NCI-H526 treated with DMSO at 0.1 percent for 48 hours (cell line): ENCODE measurements around the gene GPR180.
"Not testable (repeated sequence)": the region's sequence is repeated elsewhere in the genome, so short reads cannot be mapped to it uniquely, and the experiment has no call there.

Source experiments
- DNase-seq: peaks from one replicate; lab custom pipeline; 2025; lab: John Stamatoyannopoulos, UW

GPR180 gene

DNA sequence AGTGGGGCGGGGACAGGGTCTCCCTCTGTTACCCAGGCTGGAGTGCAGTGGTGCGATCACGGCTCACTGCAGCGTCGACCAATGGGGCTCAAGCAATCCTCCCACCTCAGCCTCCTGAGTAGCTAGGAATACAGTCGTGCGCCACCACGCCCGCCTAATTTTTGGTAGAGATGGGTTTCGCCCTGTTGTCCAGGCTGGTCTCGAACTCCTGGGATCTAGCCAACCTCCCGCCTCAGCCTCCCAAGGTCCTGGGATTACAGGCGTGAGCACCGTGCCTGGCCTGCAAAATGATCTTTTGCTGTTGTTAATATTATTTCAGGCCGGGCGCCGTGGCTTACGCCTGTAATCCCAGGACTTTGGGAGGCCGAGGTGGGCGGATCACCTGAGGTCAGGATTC, 5.1 kb upstream of the GPR180 start:
- DNase-seq, result no peak

DNA sequence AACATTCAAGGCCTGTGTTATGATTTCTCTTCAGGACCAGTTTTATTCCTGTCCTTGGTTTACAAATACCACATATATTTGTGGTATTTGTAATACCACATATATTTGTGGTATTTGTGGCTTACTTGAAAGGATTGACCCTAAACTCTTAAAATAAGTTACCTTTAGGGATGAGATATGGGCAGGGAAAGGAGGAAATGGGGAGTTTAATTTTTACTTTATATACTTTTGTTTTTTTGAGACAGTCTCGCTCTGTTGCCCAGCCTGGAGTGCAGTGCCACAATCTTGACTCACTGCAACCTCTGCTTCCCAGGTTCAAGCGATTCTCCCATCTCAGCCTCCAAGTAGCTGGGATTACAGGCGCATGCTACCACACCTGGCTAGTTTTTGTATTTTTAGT, 3.4 kb upstream of the GPR180 start:
- DNase-seq, result no peak

DNA sequence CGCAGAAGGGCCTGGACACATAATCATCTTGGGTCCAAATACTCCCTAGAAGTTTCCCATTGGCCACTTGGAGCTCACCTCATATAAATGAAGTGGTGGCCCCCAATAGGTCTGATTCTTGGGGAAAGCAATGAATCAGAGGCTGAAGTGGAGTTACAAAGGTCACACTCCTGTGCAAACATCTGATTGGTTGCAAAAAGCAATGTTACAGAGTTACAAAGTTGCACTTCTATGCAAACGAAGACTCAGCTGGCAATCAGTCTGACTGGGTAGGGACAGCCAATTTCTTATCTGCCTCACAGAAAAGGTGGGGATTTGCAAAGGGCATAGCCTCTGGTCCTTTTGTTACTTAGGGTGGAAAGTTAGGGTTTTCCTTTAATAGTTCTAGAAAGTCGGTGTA, 1.8 kb upstream of the GPR180 start:
- DNase-seq, result no peak

DNA sequence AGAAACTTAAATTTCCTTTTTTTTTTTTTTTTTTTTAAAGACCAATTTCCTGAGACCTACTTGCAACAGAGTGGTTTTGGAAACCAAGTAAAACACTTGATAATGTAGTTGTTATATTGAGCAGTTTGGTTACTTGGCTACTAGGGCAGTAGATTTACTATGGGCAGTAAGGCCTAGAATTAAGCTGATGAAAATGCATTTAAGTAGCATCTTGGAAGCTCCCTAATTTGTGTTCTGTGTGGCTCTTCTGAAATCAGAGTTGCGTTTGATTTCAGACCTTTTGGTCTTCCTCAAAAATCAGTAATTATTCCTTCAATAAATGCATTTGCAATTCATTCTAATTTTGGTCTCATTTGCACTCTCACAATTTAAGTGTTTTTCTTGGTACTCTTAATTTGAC, 810 bp downstream of the GPR180 start:
- DNase-seq, result peak; percentile 44

DNA sequence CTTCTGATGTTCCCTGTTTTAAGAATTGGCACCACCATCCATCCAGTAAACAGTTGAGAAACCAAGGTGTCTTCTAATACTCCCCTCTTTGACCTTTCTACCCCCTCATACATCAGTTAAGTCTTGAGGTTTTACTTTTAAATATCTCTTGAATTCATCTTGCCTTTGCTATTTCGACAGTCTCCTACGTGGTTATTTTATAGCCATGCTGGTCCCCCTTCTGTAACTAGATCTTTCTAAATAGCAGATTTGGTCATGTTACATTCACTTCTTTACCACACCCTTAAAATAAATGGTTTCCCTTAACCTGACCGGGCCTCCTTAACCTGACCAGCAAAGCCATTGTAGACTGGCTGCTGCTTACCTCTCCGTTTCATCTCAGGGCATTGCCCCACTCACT, 5.4 kb downstream of the GPR180 start:
- DNase-seq, result no peak

DNA sequence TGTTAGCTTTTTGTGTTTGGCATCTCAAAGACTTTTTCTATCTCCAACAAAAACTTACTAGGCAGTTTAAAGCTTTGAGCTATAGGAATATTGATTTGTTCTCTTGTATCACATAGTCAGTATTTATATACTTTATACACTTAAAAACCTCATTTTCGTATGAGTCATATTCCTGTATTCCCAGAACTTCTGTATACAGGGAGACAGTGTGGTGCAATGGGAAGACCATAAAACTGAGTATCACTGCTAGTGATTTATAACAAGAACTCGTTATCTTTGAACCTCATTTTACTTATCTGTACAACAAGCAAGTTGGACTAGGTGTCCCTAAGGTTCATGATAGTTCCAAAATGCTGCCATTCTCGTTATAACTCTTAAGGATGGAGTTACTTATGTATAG, 6.3 kb downstream of the GPR180 start:
- DNase-seq, result no peak

DNA sequence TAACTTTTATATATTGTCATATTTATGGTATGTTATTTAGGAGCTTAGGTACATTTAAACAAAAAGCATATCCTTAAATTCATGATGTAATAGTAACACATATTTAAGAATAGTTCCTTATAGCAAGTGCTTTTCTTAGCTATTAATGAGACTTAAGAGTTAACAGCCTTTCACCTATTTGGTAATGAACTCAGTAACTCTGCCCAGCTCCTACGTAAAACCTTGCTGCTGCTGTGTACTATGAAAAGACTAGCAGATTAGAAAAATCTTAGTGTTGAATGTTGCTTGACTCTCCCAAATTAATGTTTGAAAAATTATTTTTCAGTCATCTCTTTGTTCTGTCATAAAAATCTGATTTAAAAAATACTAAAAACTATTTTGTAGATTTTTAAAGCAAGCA, 6.9 kb downstream of the GPR180 start:
- DNase-seq, result no peak

DNA sequence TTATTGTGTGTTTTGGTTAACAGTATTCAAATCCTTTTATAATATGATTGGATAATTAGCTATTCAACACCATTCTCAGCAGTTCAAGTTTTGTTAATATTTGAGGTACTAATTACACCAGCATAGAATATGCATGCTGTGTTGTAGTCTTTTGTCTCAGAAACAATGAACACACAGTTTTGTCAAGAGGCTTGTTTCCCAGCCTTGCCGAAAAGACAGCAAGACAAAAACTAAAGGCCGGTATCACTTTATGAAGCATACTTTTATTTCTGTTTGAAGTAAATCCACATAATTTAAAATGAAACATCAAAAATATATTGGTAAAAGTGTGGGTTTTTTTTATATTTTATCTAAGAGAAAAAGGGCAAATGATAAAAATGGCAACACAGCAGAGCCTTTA, 7.5 kb downstream of the GPR180 start:
- DNase-seq, result no peak

DNA sequence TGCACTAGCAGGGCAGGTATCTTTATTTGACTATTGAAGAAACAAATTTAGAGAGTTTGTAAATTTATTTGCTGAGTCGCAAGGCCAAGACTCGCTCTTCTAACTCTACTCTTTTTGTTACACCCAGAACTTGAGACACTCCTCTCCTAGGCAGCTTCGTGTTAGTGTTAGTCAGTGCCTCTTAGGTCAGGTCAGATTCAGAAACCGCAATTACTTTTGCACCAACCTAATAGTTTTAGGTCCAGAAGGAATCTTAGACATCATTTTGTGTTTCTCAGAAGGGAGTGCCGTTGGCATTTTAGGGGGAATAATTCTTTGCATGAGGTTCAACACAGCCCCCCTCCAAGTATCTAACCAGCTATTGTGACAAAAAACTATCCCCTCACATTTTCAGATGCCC, 8.8 kb downstream of the GPR180 start:
- DNase-seq, result no peak

DNA sequence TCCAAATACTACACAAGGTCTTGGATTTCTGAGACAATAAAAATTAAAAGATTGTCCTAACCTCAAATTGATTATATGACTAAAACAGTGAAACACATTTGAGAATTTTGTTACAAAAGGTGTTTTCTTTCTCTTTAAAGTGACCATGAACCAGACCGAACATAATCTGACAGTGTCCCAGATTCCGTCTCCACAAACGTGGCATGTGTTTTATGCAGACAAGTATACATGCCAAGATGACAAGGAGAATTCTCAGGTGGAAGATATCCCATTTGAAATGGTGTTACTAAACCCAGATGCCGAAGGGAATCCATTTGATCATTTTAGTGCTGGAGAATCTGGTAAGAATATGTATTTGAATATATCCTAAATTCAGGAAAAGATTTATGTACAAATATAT, 10.4 kb downstream of the GPR180 start:
- DNase-seq, result no peak

DNA sequence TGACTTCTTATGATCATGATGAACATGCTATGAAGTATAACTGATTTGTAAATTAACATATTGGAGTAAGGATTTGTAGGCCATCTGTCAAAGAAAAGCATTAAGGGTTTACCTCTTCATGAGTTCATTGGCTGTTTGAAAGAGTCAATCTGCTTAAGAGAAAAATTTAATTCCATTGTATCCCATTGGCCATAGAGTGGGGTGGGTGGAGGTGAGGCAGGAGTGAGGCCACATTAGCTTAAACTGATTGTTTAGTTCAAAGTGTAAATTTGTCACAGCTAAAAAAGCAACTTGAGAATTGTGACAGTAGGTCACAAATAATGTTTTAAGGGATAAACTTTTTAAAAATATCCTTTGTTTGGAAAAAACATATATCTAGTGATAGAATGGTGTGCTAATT, 11.4 kb downstream of the GPR180 start:
- DNase-seq, result no peak

DNA sequence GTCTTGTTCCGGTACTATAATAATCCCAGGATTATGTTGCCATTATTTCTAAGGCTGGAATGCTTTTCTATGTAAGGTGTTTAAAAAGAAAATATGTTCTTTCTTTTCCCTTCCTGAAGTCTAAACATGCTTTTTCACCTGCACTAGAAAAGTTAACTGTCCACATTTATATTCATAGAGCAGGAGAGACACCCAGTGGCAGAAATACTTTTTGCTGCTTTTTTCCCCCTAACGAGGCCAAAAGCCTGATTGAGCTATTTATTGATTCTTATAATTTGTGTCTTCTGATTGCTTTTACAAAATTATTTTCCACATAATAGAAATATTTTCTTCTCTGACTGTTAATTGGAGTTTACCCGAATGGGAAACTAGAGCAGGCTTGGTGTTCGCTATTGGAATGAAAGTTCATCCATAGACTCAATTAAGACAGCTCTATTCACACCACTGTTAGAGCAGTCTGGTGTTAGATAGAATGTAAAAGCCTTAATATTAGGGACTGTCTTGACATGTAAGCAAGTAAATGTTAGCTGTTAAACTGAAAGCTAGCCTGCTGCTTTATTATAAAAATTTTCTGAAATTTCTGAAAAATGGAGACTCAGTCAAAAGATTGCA, 15.8 kb downstream of the GPR180 start:
- DNase-seq, result peak; percentile 25

DNA sequence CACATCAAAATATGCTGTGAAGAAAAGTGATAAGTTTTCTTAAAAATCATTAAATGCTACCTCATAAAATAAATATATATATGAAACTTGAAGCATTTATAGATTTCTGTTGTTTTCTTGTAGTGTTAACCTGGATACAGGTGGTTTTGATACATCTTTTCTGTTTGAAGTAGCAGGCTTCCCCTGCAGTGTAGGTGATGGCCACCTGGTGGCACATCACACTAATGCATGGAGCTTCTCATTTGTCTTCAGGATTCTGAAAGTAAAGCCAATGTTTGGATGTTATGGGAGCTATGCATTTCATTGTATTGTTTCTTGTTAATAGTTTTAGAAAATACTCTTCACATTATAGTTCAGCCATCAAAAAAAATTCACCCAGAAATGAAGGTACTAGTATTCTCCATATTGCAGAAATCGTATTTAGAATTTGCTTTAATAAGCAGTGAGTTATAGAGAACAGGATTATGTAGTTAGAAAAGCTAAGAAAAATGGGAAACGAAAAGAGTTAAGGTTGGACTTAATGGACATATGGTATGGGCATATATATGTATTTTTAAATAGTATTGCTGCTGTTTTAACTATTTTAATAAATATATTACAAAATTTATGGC, 18.7 kb downstream of the GPR180 start:
- DNase-seq, result peak; percentile 52

DNA sequence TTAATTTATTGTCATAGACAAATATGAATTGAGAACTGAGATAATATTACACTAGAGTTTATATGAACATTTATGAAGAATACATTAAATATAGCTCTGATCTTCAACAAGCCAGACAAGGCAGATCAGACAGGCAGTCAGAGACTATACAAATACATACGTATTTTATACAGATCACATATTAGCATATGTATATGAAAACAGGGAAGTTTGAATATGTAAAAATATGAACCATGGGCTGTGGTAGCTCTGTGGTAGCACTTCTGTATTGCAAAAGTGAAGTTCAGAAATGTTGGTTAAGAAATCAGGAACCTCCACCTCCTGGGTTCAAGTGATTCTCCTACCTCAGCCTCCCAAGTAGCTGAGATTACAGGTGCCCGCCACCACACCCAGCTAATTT, 20.7 kb downstream of the GPR180 start:
- peak; percentile 43 for DNase-seq

DNA sequence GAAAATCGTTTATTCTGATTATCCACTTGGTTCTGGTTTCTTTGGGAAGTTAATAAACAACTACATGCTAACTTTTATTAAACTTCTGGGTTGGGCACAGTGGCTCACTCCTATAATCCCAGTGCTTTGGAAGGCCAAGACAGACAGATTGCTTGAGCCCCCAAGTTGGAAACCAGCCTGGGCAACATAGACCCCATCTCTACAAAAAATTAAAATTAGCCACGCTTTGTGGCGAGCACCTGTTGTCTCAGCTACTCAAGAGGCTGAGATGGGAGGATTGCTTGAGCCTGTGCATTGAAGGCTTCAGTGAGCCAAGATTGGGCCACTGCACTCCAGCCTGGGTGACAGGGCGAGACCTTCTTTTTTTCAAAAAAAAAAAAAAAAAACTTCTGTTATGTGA, 21.7 kb downstream of the GPR180 start:
- DNase-seq, result no peak

DNA sequence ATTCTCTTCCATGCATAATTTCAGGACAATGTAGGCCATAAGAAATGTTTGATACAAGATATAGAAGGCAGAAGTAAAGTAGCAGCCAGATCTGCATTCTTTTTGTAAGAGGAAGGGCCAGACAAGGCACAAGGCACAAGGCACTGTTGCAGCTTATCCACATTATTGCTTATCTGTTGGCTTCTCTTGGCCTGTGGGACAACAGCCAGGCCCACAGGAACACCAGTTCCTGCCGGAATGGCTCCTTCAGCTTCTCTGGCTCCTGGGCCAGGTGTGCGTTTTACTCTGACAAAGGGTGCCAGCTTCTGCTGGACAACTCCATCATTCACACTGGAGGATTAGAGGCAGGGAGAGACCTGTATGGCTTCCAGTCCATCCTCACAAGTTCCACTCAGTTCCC, 29.2 kb downstream of the GPR180 start:
- DNase-seq, result no peak

DNA sequence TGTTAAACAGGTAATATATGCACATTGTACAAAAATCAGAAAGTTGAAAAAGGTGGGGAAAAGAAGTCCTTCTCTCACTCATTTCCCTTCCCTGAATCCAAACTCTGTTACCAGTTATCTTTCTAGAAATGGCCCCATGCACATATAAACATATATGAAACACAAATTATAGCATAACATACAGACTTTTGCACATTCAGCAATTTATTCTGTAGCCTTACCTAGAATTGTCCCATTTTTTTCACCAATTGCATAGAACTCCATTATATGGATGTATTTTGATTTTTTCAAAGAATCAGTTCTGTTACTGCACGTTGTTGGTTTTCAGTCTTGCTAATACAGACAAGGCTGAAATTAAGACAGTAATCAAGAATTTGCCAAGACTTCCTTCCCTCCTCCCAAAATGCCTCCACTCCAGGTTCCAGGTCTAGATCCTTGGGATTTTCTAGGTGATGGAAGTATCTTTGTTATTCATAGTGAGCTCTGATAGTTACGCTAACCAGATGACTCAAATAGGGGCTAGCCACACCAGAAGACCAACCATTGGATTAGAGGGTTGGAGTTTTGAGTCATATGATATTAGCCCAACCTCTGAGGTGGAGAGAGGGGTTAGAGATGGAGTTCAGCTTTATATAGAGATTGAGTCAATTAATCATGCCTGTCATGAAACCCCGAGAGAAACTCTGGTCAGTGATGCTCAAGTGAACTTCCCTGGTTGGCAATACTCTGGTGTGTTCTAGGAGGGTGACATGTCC, 30.7 kb downstream of the GPR180 start:
- no peak for DNase-seq

DNA sequence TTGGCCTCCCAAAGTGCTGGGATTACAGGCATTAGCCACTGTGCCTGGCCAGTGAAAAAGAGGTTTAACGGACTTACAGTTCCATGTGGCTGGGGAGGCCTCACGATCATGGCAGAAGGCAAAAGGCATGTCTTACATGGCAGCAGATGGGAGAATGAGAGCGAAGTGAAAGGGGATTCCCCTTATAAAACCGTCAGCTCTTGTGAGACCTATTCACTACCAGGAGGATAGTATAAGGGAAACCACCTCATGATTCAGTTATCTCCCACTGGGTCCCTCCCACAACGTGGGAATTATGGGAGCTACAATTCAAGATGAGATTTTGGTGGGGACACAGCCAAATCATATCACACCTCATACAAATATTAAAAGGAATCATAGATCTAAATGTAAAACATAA, 34.4 kb downstream of the GPR180 start:
- not testable (repeated sequence) for DNase-seq

DNA sequence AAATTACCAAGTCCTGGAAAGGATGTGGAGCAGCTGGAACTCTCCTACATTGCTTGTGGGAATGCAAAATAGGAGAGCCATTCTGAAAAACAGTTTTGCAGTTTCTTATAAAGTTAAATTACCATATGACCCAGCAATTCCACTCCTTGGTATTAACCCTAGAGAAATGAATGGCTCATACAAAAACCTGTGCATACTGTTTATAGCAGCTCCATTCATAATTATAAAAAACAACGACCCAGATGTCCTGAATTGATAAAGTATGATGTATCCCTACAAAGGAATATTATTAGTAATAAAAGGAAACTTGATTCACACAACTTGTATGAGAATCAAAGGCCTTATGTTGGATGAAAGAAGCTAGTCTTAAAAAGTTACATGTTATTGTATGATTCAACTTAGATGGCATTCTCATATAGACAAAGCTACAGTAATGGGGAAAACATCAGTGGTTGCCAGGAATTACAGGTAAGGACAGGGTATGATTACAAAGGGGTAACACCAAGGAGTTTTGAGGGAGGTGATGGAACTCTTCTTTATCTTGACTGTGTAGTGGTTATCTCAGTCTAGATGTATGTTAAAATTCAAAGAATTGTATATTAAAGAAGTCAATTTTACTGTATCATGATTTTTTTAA, 35.4 kb downstream of the GPR180 start:
- DNase-seq, result no peak

DNA sequence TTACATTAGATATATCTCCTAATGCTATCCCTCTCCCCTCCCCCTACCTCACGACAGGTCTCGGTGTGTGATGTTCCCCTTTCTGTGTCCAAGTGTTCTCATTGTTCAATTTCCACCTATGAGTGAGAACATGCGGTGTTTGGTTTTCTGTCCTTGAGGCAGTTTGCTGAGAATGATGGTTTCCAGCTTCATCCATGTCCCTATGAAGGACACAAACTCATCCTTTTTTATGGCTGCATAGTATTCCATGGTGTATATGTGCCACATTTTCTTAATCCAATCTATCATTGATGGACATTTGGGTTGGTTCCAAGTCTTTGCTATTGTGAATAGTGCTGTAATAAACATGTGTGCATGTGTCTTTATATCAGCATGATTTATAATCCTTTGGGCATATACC, 36.0 kb downstream of the GPR180 start:
- DNase-seq, result not testable (repeated sequence)

DNA sequence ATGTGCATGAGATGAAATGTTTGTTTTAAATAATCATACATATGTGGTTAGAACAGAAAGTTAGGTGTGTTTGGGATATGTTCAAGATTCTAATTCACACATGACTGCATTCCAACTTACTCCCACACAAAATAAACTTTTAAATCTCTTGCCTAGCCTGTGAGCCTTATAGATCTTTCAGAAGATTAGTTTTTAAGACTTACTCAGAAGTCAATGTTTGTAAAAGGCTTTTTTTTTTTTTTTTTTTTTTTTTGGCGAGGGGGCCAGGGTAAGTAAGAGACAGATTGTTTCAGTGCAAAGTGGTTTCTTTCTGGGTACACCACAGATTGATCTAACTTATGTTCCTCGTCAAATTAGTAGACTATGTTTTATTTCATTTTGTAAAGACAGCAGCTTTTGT, 39.1 kb downstream of the GPR180 start:
- no peak for DNase-seq

DNA sequence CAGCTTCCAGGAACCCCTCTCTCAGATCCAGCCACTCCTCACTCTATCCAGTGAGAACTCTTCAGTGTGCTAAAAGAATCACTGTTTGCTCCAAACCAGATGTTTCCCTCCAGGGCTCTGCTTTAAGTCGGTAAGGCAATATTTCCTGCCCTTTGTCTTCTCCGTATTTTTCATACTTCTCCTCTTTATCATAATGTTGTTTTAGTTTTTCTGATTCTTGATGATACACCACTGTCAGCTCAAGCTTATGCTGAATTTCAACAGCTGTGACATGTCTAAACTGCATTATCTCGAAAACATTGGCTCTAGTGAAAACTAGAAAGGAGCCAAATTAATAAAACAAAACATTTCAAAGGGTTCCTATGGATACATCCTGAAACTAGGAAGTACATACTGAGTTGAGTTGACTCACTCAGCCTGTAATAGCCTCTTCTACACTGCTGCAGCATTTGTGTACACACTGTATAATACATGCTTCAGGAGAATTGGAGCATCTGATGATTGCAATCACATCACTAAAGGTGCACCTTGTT, 39.8 kb downstream of the GPR180 start:
- no peak for DNase-seq

DNA sequence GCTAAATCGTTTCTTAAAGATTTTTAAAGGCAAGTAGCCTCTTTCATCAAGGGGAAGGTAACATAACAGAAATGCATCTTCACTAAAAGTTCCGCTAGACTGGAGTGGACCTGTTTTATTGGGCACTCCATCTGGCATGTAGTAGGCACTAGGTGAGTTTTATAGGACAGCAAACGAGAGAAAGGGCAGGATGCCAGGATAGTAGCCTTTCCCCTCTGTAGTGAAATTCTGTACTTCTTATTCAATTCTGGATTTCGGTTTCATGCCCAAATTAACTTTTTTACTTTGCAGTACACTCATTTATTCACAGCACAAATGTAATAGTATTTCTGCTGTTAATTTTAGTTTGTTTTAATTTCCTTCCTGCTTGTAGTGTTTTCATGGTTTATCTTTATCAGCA, 45.2 kb downstream of the GPR180 start:
- no peak for DNase-seq
